BJ (cell line): ENCODE data around the gene VAV2. TPM values are rescaled to one million over a fixed set of nuclear protein-coding genes. Genes with fewer than 3 reads are reported as not detected.

Experiments used
- CTCF ChIA-PET: fragments of 350-600 bp; formaldehyde crosslinking; extraction: SDS; loops from one replicate; lab custom pipeline; 2021; ENCODE audit warnings: antibody characterized with exemption, inconsistent platforms; lab: Yijun Ruan, JAX
- POLR2A ChIA-PET: fragments of 300-600 bp; sonication (Branson Sonifier 250); formaldehyde crosslinking; extraction: SDS; loops from one replicate; lab custom pipeline; 2021; ENCODE audit warnings: antibody characterized with exemption; lab: Charles Lee
- DNase-seq: peaks from one replicate; pipeline ENCODE4 v3.0.0-alpha.2; 2011; ENCODE audit warnings: low read depth
- H3K27me3 ChIP-seq: 2 replicates; pipeline ENCODE4 v1.6.0; 2011; ENCODE audit warnings: low read length; ENCODE audit not compliant: control insufficient read depth, insufficient read depth
- H3K36me3 ChIP-seq: 2 replicates; pipeline ENCODE4 v1.5.1; 2011; ENCODE audit warnings: low read length; ENCODE audit not compliant: control insufficient read depth, insufficient read depth
- H3K4me3 ChIP-seq: 2 replicates; pipeline ENCODE4 v1.5.1; 2011; ENCODE audit warnings: low read depth, mild to moderate bottlenecking, control low read depth, low read length
- CTCF ChIP-seq: IDR thresholded peaks from 2 replicates; pipeline ENCODE4 v1.5.1; 2011; ENCODE audit warnings: low read depth, mild to moderate bottlenecking, control low read depth, inconsistent platforms, low read length, moderate library complexity; ENCODE audit not compliant: insufficient read depth
- polyA plus RNA-seq: library from polyadenylated mRNA; depleted of rRNA; stranded (reverse); fragments of >200 nt; gene quantifications from 2 replicates; pipeline ENCODE4 v1.2.3, GENCODE V29; 2011

The VAV2 gene
- polyA plus RNA-seq, 1 experiment, result 9.9 TPM

- DNase-seq, result no peak
- no peak for TF ChIP-seq CTCF
- ChIA-PET CTCF (no interaction called here), POLR2A (no interaction called here)
- Histone ChIP-seq H3K4me3 (no peak overlapping the region), H3K36me3 (no peaks in the 10 kb centered on the region), H3K27me3 (no peaks in the 10 kb centered on the region)
These were observed 34.8 kb downstream of the VAV2 start for GRCh38 chr9:133957328-133957727.

GRCh38 chr9:133956520-133957076 is 35.5 kb downstream of the VAV2 start:
- TF ChIP-seq CTCF, result no peak

GRCh38 chr9:133955821-133956411 is 36.2 kb downstream of the VAV2 start:
- ChIA-PET CTCF (interaction anchor here (1.4 to 1.8 kb wide), 2 partner anchors 23 to 152 kb away, joined by 4 to 5 read pairs; no protein-coding TSS in a partner anchor), POLR2A (interaction anchor here (0.6 to 0.7 kb wide), 2 partner anchors 69 to 170 kb away, joined by 3 to 12 read pairs; partner anchors contain the start of gene BRD3OS)
- TF ChIP-seq CTCF, result peak; percentile 44
- no peaks in the 10 kb centered on the region for H3K27me3 ChIP-seq
- no peaks in the 10 kb centered on the region for H3K36me3 ChIP-seq
- H3K4me3 ChIP-seq, result no peak overlapping the region
- no peak for DNase-seq

More at GRCh38 chr9:133956520-133957076, 35.5 kb downstream of the VAV2 start:
- POLR2A ChIA-PET, result no interaction called here
- H3K36me3 ChIP-seq, result no peaks in the 10 kb centered on the region
- no peaks in the 10 kb centered on the region for H3K27me3 ChIP-seq
- CTCF ChIA-PET, result interaction anchor here (1.4 to 1.8 kb wide), 2 partner anchors 23 to 153 kb away, joined by 4 to 5 read pairs; no protein-coding TSS in a partner anchor
- no peak overlapping the region for H3K4me3 ChIP-seq
- DNase-seq, result no peak

- DNase-seq, result no peak
- ChIA-PET CTCF (interaction anchor here (1.0 to 1.8 kb wide), 2 partner anchors 152 to 161 kb away, joined by 3 to 4 read pairs; no protein-coding TSS in a partner anchor), POLR2A (interaction anchor here (0.6 kb wide), 1 partner anchor 70 kb away, joined by 12 read pairs; the partner anchor contains the start of gene BRD3OS)
- Histone ChIP-seq H3K27me3 (no peaks in the 10 kb centered on the region), H3K36me3 (no peaks in the 10 kb centered on the region), H3K4me3 (no peak overlapping the region)
- TF ChIP-seq CTCF, result no peak
These were observed 37.1 kb downstream of the VAV2 start for GRCh38 chr9:133954862-133955529.
